MM.1S (cell line): ENCODE measurements around the gene DNAJC30.

Experiments
- DNase-seq: peaks from one replicate; pipeline ENCODE4 v3.0.0-alpha.2; 2015
- H2AFZ ChIP-seq: fragments of 300-600 bp; sonication (generic); 2 replicates; pipeline ENCODE4 v1.6.0; 2016; ENCODE audit warnings: antibody characterized with exemption, low read length
- H3F3A ChIP-seq: fragments of 300-600 bp; sonication (generic); 2 replicates; pipeline ENCODE4 v1.6.1; 2016; ENCODE audit warnings: mild to moderate bottlenecking, antibody characterized with exemption, low read length, moderate library complexity, mixed read lengths; ENCODE audit not compliant: insufficient read depth
- H3K27ac ChIP-seq: fragments of 300-600 bp; sonication (generic); 2 replicates; pipeline ENCODE4 v1.5.1; 2016; ENCODE audit warnings: mild to moderate bottlenecking, low read length
- H3K27me3 ChIP-seq: fragments of 300-600 bp; sonication (generic); replicated peaks from 2 replicates; pipeline ENCODE4 v1.6.0; 2016; ENCODE audit warnings: low read length; ENCODE audit not compliant: insufficient read depth
- H3K36me3 ChIP-seq: fragments of 300-600 bp; sonication (generic); replicated peaks from 2 replicates; pipeline ENCODE4 v1.6.1; 2016; ENCODE audit warnings: mild to moderate bottlenecking, low read length, mixed read lengths; ENCODE audit not compliant: insufficient read depth
- H3K4me1 ChIP-seq: fragments of 300-600 bp; sonication (generic); 2 replicates; pipeline ENCODE4 v1.6.1; 2016; ENCODE audit warnings: low read length, mixed read lengths
- H3K4me2 ChIP-seq: fragments of 300-600 bp; sonication (generic); 2 replicates; pipeline ENCODE4 v1.6.0; 2016; ENCODE audit warnings: low read depth, low read length
- H3K4me3 ChIP-seq: fragments of 300-600 bp; sonication (generic); 2 replicates; pipeline ENCODE4 v1.5.1; 2016; ENCODE audit warnings: low read length, mixed read lengths
- H3K79me2 ChIP-seq: fragments of 300-600 bp; sonication (generic); 2 replicates; pipeline ENCODE4 v1.6.1; 2016; ENCODE audit warnings: mixed run types, low read length, mixed read lengths
- H3K9ac ChIP-seq: fragments of 300-600 bp; sonication (generic); 2 replicates; pipeline ENCODE4 v1.6.1; 2016; ENCODE audit warnings: low read length, mixed read lengths
- H3K9me2 ChIP-seq: fragments of 300-600 bp; sonication (generic); replicated peaks from 2 replicates; pipeline ENCODE4 v1.6.1; 2016; ENCODE audit warnings: mild to moderate bottlenecking, low read length, mixed read lengths; ENCODE audit not compliant: insufficient read depth
- H3K9me3 ChIP-seq: fragments of 300-600 bp; sonication (generic); replicated peaks from 2 replicates; pipeline ENCODE4 v1.6.1; 2016; ENCODE audit warnings: mild to moderate bottlenecking, low read length, mixed read lengths; ENCODE audit not compliant: insufficient read depth
- H4K20me1 ChIP-seq: fragments of 300-600 bp; sonication (generic); 2 replicates; pipeline ENCODE4 v1.6.1; 2016; ENCODE audit warnings: mild to moderate bottlenecking, low read length, moderate library complexity, mixed read lengths; ENCODE audit not compliant: insufficient read depth
- CTCF ChIP-seq: fragments of 300-600 bp; sonication (generic); IDR thresholded peaks from 2 replicates; pipeline ENCODE4 v1.5.1; 2016; ENCODE audit warnings: antibody characterized with exemption, low read length, mixed read lengths
- EZH2 ChIP-seq: fragments of 300-600 bp; sonication (generic); optimal IDR thresholded peaks from 2 replicates; pipeline ENCODE3; 2017; ENCODE audit warnings: low read depth, mild to moderate bottlenecking, antibody characterized with exemption, low read length, mixed read lengths
- EZH2phosphoT487 ChIP-seq: fragments of 300-600 bp; sonication (generic); IDR thresholded peaks from 2 replicates; pipeline ENCODE4 v1.6.1; 2018; ENCODE audit warnings: antibody characterized with exemption, low read length

Gene DNAJC30

GRCh38 chr7:73645643-73646174 is 37.5 kb downstream of the DNAJC30 start:
- DNase-seq: no peak
- TF ChIP-seq EZH2 (no peak), EZH2phosphoT487 (no peak), CTCF (no peak)
- no peak overlapping the region for H3K9ac ChIP-seq

GRCh38 chr7:73644688-73645286 is 38.5 kb downstream of the DNAJC30 start:
- Histone ChIP-seq H3K4me1 (no peaks in the 10 kb centered on the region), H3K9me2 (no peaks in the 10 kb centered on the region), H3K4me3 (no peak overlapping the region), H3K9me3 (no peaks in the 10 kb centered on the region), H3K27ac (no peak overlapping the region), H3F3A (no peaks in the 10 kb centered on the region), H3K4me2 (no peak overlapping the region), H3K27me3 (peaks cover 62% of the 10 kb centered on the region), H4K20me1 (no peaks in the 10 kb centered on the region), H3K36me3 (no peaks in the 10 kb centered on the region), H3K79me2 (no peaks in the 10 kb centered on the region), H3K9ac (no peak overlapping the region), H2AFZ (no peak overlapping the region)
- TF ChIP-seq CTCF: no peak
- TF ChIP-seq EZH2phosphoT487: no peak
- TF ChIP-seq EZH2: no peak
- DNase-seq: no peak

More at GRCh38 chr7:73645643-73646174, 37.5 kb downstream of the DNAJC30 start:
- Histone ChIP-seq H2AFZ (no peak overlapping the region), H3K36me3 (no peaks in the 10 kb centered on the region), H3K9me3 (no peaks in the 10 kb centered on the region), H4K20me1 (no peaks in the 10 kb centered on the region), H3K9me2 (no peaks in the 10 kb centered on the region), H3K27me3 (peaks cover 62% of the 10 kb centered on the region), H3K27ac (no peak overlapping the region), H3K4me2 (no peak overlapping the region), H3K79me2 (no peaks in the 10 kb centered on the region), H3K4me3 (no peak overlapping the region), H3K4me1 (no peaks in the 10 kb centered on the region), H3F3A (no peaks in the 10 kb centered on the region)

DNA sequence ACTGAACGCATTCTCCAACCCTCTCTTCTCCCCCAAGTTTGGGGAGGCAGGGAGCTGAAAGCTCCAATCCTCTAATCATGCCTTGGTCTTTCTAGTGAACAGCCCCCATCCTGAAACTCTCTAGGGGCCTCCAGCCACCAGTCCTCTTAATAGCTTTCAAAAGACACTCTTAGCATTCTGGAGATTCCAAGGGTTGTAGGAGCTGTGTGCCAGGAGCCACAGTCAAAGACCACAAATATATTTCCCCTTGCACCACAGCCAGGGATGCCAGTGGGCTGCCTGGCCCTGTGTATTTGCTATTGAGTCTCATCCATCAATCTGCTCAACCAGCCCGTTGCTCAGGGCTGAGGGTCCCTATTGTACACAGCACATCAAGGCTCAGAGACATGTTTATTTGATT is 40.4 kb downstream of the DNAJC30 start:
- no peak for DNase-seq
- TF ChIP-seq EZH2 (no peak), EZH2phosphoT487 (no peak), CTCF (no peak)
- Histone ChIP-seq H3K27ac (no peak overlapping the region), H3K4me2 (no peak overlapping the region), H3K4me3 (no peak overlapping the region), H3K9me3 (no peaks in the 10 kb centered on the region), H3K79me2 (no peaks in the 10 kb centered on the region), H3K36me3 (no peaks in the 10 kb centered on the region), H4K20me1 (no peaks in the 10 kb centered on the region), H2AFZ (no peak overlapping the region), H3F3A (no peaks in the 10 kb centered on the region), H3K27me3 (peaks cover 53% of the 10 kb centered on the region), H3K9me2 (no peaks in the 10 kb centered on the region), H3K4me1 (no peaks in the 10 kb centered on the region), H3K9ac (no peak overlapping the region)
